Naive thymus-derived CD4-positive, alpha-beta T cell (primary cell): ENCODE data around the gene DIPK1A. TPM values are rescaled to one million over a fixed set of nuclear protein-coding genes. Genes with fewer than 3 reads are reported as not detected.
A peak's percentile ranks its signal among the peaks of the same experiment; 100 is the strongest.

Experiments
- ATAC-seq: fragments of 150-1000 bp; cut with Tn5 transposase; 2 replicates; pipeline ENCODE4 v1.10.0; 2021; ENCODE audit warnings: mild to moderate bottlenecking, moderate library complexity
- CTCF ChIA-PET: fragments of 350-600 bp; sonication (Branson Sonifier 250); formaldehyde crosslinking; loops from one replicate; lab custom pipeline; 2021; ENCODE audit warnings: antibody characterized with exemption; lab: Charles Lee
- POLR2A ChIA-PET: fragments of 350-600 bp; sonication (Branson Sonifier 250); formaldehyde crosslinking; loops from one replicate; lab custom pipeline; 2021; ENCODE audit warnings: antibody characterized with exemption, inconsistent platforms; lab: Charles Lee
- DNase-seq, 9 donors: peaks; one replicate each; pipeline versions ENCODE4 v3.0.0 to v3.0.0-alpha.2; 2020 to 2022; ENCODE audit warnings: mixed read lengths in 1 of 9
- H3K27ac ChIP-seq: one replicate; pipeline ENCODE4 v1.7.0; 2013; ENCODE audit warnings: mild to moderate bottlenecking, low read depth, low read length, moderate library complexity
- H3K27me3 ChIP-seq, 2 donors: one replicate each; pipeline ENCODE4 v1.7.0; 2013; ENCODE audit warnings: low read length in 2 of 2, mild to moderate bottlenecking in 2 of 2, moderate library complexity in 2 of 2; ENCODE audit not compliant: control insufficient read depth in 2 of 2, insufficient read depth in 2 of 2
- H3K36me3 ChIP-seq, 3 experiments: 1 replicate in 2 of 3; 2 replicates in 1 of 3; pipeline ENCODE4 v1.7.0; 2013; ENCODE audit warnings: low read length in 3 of 3, mild to moderate bottlenecking in 3 of 3, moderate library complexity in 1 of 3; ENCODE audit not compliant: insufficient read depth in 3 of 3, control insufficient read depth in 2 of 3
- H3K4me1 ChIP-seq, 2 donors: one replicate each; pipeline ENCODE4 v1.7.0; 2013; ENCODE audit warnings: low read length in 2 of 2, mild to moderate bottlenecking in 2 of 2, moderate library complexity in 1 of 2; ENCODE audit not compliant: control insufficient read depth in 2 of 2, insufficient read depth in 2 of 2
- H3K4me3 ChIP-seq: 2 replicates; pipeline ENCODE4 v1.7.0; 2013; ENCODE audit warnings: mild to moderate bottlenecking, low read length
- H3K9me3 ChIP-seq, 3 experiments: 1 replicate in 2 of 3; 2 replicates in 1 of 3; pipeline ENCODE4 v1.7.0; 2013; ENCODE audit warnings: low read length in 3 of 3; ENCODE audit not compliant: control insufficient read depth in 2 of 3
- H3K27ac Mint-ChIP-seq, 9 donors: one replicate each; pipeline ENCODE4 v1.8.0; 2020 to 2022; ENCODE audit warnings: mixed read lengths in 9 of 9, mild to moderate bottlenecking in 8 of 9, moderate library complexity in 5 of 9, inconsistent platforms in 2 of 9
- H3K27me3 Mint-ChIP-seq, 5 donors: one replicate each; pipeline ENCODE4 v1.8.0; 2021 to 2022; ENCODE audit warnings: mixed read lengths in 5 of 5, mild to moderate bottlenecking in 1 of 5
- H3K36me3 Mint-ChIP-seq, 5 donors: one replicate each; pipeline ENCODE4 v1.8.0; 2020 to 2022; ENCODE audit warnings: mixed read lengths in 5 of 5, mild to moderate bottlenecking in 3 of 5, inconsistent platforms in 1 of 5
- H3K4me1 Mint-ChIP-seq, 7 donors: one replicate each; pipeline ENCODE4 v1.8.0; 2020 to 2022; ENCODE audit warnings: mixed read lengths in 7 of 7, mild to moderate bottlenecking in 3 of 7, inconsistent platforms in 1 of 7
- H3K4me3 Mint-ChIP-seq, 10 donors: one replicate each; pipeline ENCODE4 v1.8.0; 2020 to 2022; ENCODE audit warnings: mild to moderate bottlenecking in 10 of 10, mixed read lengths in 10 of 10, moderate library complexity in 6 of 10, inconsistent platforms in 2 of 10
- H3K9me3 Mint-ChIP-seq, 11 donors: one replicate each; pipeline ENCODE4 v1.8.0; 2020 to 2022; ENCODE audit warnings: mixed read lengths in 11 of 11, mild to moderate bottlenecking in 4 of 11, inconsistent platforms in 1 of 11, moderate library complexity in 1 of 11
- intact Hi-C, 2 donors: fragments of 100-400 bp; cut with micrococcal nuclease; formaldehyde crosslinking; loops; one replicate each; pipeline ENCODE4 v1.15.1; 2023
- polyA plus RNA-seq, 2 donors: library from polyadenylated mRNA; unstranded; fragments of 300-500 nt; fragmentation: Illumina TruSeq; gene quantifications; one replicate each; pipeline ENCODE4 v1.2.3, GENCODE V29; 2021
- total RNA-seq, 6 experiments: library from RNA in 5 of 6; stranded (reverse) in 5 of 6; gene quantifications; 1 replicate in 5 of 6; 2 replicates in 1 of 6; pipeline ENCODE4 v1.2.3 and lab custom pipeline; 2021 to 2026

The DIPK1A gene
- total and polyA plus RNA-seq, 7 experiments from 2014 or later, result 9.9 to 21.9 (median 15.2) TPM

GRCh38 chr1:92948071-92948470, 13.2 kb downstream of the DIPK1A start:
- intact Hi-C loops, result no loop called here
- POLR2A ChIA-PET, result interaction anchor here (1.0 to 1.3 kb wide), 2 partner anchors 14 to 15 kb away, joined by 3 to 4 read pairs; no protein-coding TSS in a partner anchor
- Histone ChIP-seq H3K9me3 (no peaks in the 10 kb centered on the region), H3K4me1 (peaks cover 9 to 47% of the 10 kb centered on the region in 2 donors), H3K27ac (no peak overlapping the region), H3K36me3 (no peaks in the 10 kb centered on the region), H3K4me3 (no peak overlapping the region), H3K27me3 (no peaks in the 10 kb centered on the region)
- CTCF ChIA-PET, result interaction anchor here (0.8 to 4.6 kb wide), 4 partner anchors 46 to 88 kb away, joined by 3 to 36 read pairs (median 4); no protein-coding TSS in a partner anchor
- no peak for ATAC-seq
- DNase-seq, result no peak
- peak overlapping the region in 1 of 9 donors; percentile 4 for H3K27ac Mint-ChIP-seq
- peaks cover 0 to 5% (median 0%) of the 10 kb centered on the region in 5 donors for H3K36me3 Mint-ChIP-seq
- H3K27me3 Mint-ChIP-seq, result no peaks in the 10 kb centered on the region
- no peaks in the 10 kb centered on the region for H3K9me3 Mint-ChIP-seq
- H3K4me1 Mint-ChIP-seq, result peaks cover 36 to 54% (median 48%) of the 10 kb centered on the region in 7 donors
- H3K4me3 Mint-ChIP-seq, result no peak overlapping the region

DNA sequence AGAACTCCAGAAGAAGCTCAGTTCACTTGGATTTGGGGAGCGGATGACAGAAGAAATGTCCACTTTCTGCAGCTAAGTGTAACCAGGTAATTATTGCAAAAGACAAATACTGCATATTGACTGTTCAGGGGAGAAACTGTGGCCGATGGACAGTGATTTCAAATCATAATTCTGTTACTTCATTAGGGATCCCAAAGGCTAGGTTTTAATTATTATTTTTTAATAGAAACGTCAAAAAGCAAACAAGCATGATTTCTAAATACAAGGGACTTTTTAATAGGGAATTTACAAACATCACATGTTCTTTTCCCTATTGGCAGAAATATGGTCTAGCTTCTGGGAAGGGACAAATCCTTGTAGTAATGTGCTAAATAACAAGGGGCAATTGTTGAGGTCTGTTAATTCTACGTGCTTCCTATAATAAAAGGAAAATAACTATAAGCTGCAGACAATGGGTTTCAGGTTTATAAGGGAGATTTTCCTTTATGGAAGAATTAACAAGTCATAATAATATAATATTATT, 15.5 kb downstream of the DIPK1A start:
- Mint-ChIP-seq H3K9me3 (no peaks in the 10 kb centered on the region), H3K36me3 (peaks cover 0 to 5% (median 0%) of the 10 kb centered on the region in 5 donors), H3K27ac (peak overlapping the region in 1 of 9 donors; percentile 57), H3K4me3 (peak overlapping the region in 2 of 10 donors; percentile 52 to 58), H3K4me1 (peaks cover 30 to 67% (median 59%) of the 10 kb centered on the region in 7 donors), H3K27me3 (no peaks in the 10 kb centered on the region)
- DNase-seq (no peak), ATAC-seq (no peak)
- intact Hi-C loops, result loop anchor here in 1 of 2 donors (2.0 kb wide), 1 partner anchor 15 kb away; no protein-coding TSS in a partner anchor
- Histone ChIP-seq H3K27me3 (no peaks in the 10 kb centered on the region), H3K4me3 (no peak overlapping the region), H3K27ac (no peak overlapping the region), H3K9me3 (no peaks in the 10 kb centered on the region), H3K4me1 (peaks cover 0 to 32% of the 10 kb centered on the region in 2 donors), H3K36me3 (no peaks in the 10 kb centered on the region)
- ChIA-PET POLR2A (no interaction called here), CTCF (interaction anchor here (0.6 to 1.0 kb wide), 4 partner anchors 16 to 90 kb away, joined by 3 read pairs; no protein-coding TSS in a partner anchor)

DNA sequence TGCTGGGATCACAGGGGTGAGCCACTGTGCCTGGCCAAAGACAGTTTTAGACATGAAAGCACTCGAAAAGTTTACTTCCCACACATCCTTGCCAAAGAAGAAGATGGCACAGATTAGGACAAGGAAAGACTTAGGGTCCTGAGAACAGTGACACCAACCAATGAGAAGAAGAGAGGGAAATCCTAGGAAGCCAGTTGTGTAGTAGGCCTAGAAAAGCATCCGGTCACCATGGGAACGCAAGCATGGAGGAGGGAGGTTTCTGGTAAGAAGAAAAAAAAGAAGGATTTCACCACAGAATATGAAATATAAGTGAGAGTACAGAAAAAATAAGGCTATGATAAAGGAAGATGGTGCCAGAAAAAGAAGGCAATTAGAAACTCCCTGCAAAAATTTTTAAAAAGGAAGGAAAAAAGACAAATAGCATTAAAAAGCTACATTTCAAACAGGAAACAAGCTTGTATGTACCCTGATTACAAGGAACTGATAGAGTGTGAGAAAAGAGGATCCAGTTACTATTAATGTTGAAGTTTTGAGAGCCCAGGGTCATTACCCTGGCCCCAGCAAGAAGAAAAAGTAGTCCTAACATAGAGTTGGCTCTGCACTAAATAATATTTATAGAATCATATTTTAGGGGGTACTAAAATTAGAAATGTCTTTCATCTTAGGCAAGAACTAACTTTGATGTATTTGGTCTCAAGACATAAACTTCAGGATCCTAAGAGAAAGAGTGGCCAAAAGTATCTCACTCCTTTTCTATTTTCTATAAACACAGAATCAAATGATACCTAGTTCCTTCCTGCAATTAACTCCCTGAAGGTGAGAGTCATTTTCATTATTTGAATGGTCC, 16.1 kb downstream of the DIPK1A start:
- H3K4me3 ChIP-seq, result no peak overlapping the region
- Mint-ChIP-seq H3K4me1 (peaks cover 37 to 73% (median 66%) of the 10 kb centered on the region in 7 donors), H3K9me3 (no peaks in the 10 kb centered on the region), H3K36me3 (peaks cover 0 to 7% (median 0%) of the 10 kb centered on the region in 5 donors), H3K4me3 (peak overlapping the region in 8 of 10 donors; percentile 15 to 58 (median 28)), H3K27ac (peak overlapping the region in 3 of 9 donors; percentile 54 to 78 (median 63)), H3K27me3 (no peaks in the 10 kb centered on the region)
- ChIA-PET CTCF (interaction anchor here (0.6 to 2.4 kb wide), 5 partner anchors 23 to 89 kb away, joined by 3 to 6 read pairs (median 3); no protein-coding TSS in a partner anchor), POLR2A (no interaction called here)
- ATAC-seq (no peak), DNase-seq (no peak)
- intact Hi-C loops, result loop anchor here in 1 of 2 donors (2.0 kb wide), 1 partner anchor 14 kb away; no protein-coding TSS in a partner anchor
- no peaks in the 10 kb centered on the region for H3K27me3 ChIP-seq
- H3K36me3 ChIP-seq, result no peaks in the 10 kb centered on the region
- H3K9me3 ChIP-seq, result no peaks in the 10 kb centered on the region
- no peak overlapping the region for H3K27ac ChIP-seq
- H3K4me1 ChIP-seq, result peaks cover 0 to 26% of the 10 kb centered on the region in 2 donors

DNA sequence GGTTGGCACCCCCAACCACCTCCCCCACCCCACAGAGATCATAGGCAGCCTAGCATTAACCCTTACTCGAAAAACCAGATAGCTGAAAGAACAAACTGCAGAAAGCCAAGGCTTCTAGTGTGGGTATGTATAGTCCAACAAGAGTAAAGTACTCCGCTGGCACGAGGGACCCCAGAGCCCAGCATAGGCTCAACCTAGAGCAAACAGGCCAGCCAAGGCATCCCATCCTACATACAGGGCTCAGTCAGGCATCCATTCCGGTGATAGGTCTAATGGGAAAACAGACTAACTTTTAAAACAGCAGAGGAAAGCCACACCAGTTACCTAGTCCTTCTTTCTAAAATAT, 17.8 kb downstream of the DIPK1A start:
- no peaks in the 10 kb centered on the region for H3K9me3 Mint-ChIP-seq
- intact Hi-C loops, result no loop called here
- no peaks in the 10 kb centered on the region for H3K27me3 Mint-ChIP-seq
- H3K4me3 Mint-ChIP-seq, result peak overlapping the region in 4 of 10 donors; percentile 3 to 36 (median 12)
- H3K4me1 ChIP-seq, result peaks cover 0 to 22% of the 10 kb centered on the region in 2 donors
- DNase-seq, result no peak
- no peaks in the 10 kb centered on the region for H3K36me3 ChIP-seq
- H3K9me3 ChIP-seq, result no peaks in the 10 kb centered on the region
- no peak overlapping the region for H3K27ac ChIP-seq
- ChIA-PET POLR2A (interaction anchor here (0.6 to 2.0 kb wide), 2 partner anchors 17 to 102 kb away, joined by 3 to 9 read pairs; no protein-coding TSS in a partner anchor), CTCF (interaction anchor here (0.5 to 2.4 kb wide), 3 partner anchors 50 to 108 kb away, joined by 4 to 6 read pairs (median 4); no protein-coding TSS in a partner anchor)
- H3K36me3 Mint-ChIP-seq, result peaks cover 0 to 8% (median 3%) of the 10 kb centered on the region in 5 donors
- H3K27me3 ChIP-seq, result no peaks in the 10 kb centered on the region
- H3K4me3 ChIP-seq, result no peak overlapping the region
- ATAC-seq, result no peak
- H3K4me1 Mint-ChIP-seq, result peaks cover 38 to 80% (median 69%) of the 10 kb centered on the region in 7 donors
- H3K27ac Mint-ChIP-seq, result peak overlapping the region in 4 of 9 donors; percentile 14 to 66 (median 47)

GRCh38 chr1:92940541-92940940, 20.7 kb downstream of the DIPK1A start:
- no peak overlapping the region for H3K4me3 Mint-ChIP-seq
- ChIA-PET CTCF (no interaction called here), POLR2A (interaction anchor here (1.0 kb wide), 1 partner anchor 21 kb away, joined by 3 read pairs; no protein-coding TSS in a partner anchor)
- no peaks in the 10 kb centered on the region for H3K9me3 Mint-ChIP-seq
- H3K27ac Mint-ChIP-seq, result no peak overlapping the region
- Histone ChIP-seq H3K4me3 (no peak overlapping the region), H3K27ac (no peak overlapping the region), H3K27me3 (no peaks in the 10 kb centered on the region), H3K9me3 (no peaks in the 10 kb centered on the region), H3K36me3 (no peaks in the 10 kb centered on the region), H3K4me1 (peaks cover 0 to 15% of the 10 kb centered on the region in 2 donors)
- peaks cover 0 to 9% (median 3%) of the 10 kb centered on the region in 5 donors for H3K36me3 Mint-ChIP-seq
- ATAC-seq (no peak), DNase-seq (no peak)
- H3K27me3 Mint-ChIP-seq, result no peaks in the 10 kb centered on the region
- peaks cover 31 to 81% (median 71%) of the 10 kb centered on the region in 7 donors for H3K4me1 Mint-ChIP-seq
- intact Hi-C loops, result no loop called here

DNA sequence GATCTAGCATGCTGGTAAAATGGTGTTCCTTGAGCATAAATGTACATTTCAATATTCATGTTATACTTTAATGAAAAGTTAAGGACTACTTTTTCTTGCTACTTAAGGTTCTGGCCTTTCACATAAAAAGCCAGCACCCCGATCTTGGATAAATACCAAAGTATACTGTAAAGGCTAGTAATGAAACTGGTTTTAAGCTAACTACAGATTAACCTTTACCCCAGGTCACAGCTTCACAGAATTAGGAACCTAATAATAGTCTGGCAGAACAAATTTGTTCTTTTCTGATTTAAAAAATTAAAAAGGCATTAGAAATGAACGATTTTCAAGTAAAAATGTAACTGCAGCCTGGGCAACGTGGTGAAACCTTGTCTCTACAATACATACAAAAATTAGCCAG, 23.5 kb downstream of the DIPK1A start:
- CTCF ChIA-PET, result interaction anchor here (1.4 kb wide), 1 partner anchor 13 kb away, joined by 3 read pairs; no protein-coding TSS in a partner anchor

More for the DNA sequence above, 23.5 kb downstream of the DIPK1A start:
- POLR2A ChIA-PET, result no interaction called here
- no peak for DNase-seq
- no peaks in the 10 kb centered on the region for H3K9me3 Mint-ChIP-seq
- H3K4me1 ChIP-seq, result peaks cover 4 to 10% of the 10 kb centered on the region in 2 donors
- no peak for ATAC-seq
- peak overlapping the region in 1 of 9 donors; percentile 55 for H3K27ac Mint-ChIP-seq
- H3K27me3 Mint-ChIP-seq, result no peaks in the 10 kb centered on the region
- H3K4me3 ChIP-seq, result no peak overlapping the region
- no peak overlapping the region for H3K27ac ChIP-seq
- intact Hi-C loops, result loop anchor here in 1 of 2 donors (2.0 kb wide), 1 partner anchor 13 kb away; no protein-coding TSS in a partner anchor
- H3K4me1 Mint-ChIP-seq, result peaks cover 16 to 77% (median 65%) of the 10 kb centered on the region in 7 donors
- H3K36me3 Mint-ChIP-seq, result peaks cover 0 to 12% (median 7%) of the 10 kb centered on the region in 5 donors
- H3K27me3 ChIP-seq, result no peaks in the 10 kb centered on the region
- H3K36me3 ChIP-seq, result no peaks in the 10 kb centered on the region
- H3K4me3 Mint-ChIP-seq, result peak overlapping the region in 1 of 10 donors; percentile 15
- H3K9me3 ChIP-seq, result no peaks in the 10 kb centered on the region
